Smooth muscle cell (in vitro differentiated cells): ENCODE measurements around the gene LACRT. TPM values are rescaled to one million over a fixed set of nuclear protein-coding genes. Genes with fewer than 3 reads are reported as not detected.

Experiments
- DNase-seq: peaks from one replicate; lab custom pipeline; 2025; ENCODE audit not compliant: unreplicated experiment; lab: John Stamatoyannopoulos, UW
- H2AFZ ChIP-seq: fragments of 200-600 bp; sonication (generic); 2 replicates; pipeline ENCODE4 v1.6.0; 2016; ENCODE audit warnings: antibody characterized with exemption, low read depth, mild to moderate bottlenecking
- H3F3A ChIP-seq: fragments of 200-600 bp; sonication (generic); 2 replicates; pipeline ENCODE4 v1.6.0; 2017; ENCODE audit warnings: antibody characterized with exemption, low read depth
- H3K27ac ChIP-seq: fragments of 200-600 bp; sonication (generic); 2 replicates; pipeline ENCODE4 v1.5.1; 2016; ENCODE audit warnings: low read depth, mild to moderate bottlenecking
- H3K27me3 ChIP-seq: fragments of 200-600 bp; sonication (generic); 2 replicates; pipeline ENCODE4 v1.6.1; 2016; ENCODE audit warnings: low read depth, mild to moderate bottlenecking
- H3K36me3 ChIP-seq: fragments of 200-600 bp; sonication (generic); 2 replicates; pipeline ENCODE4 v1.5.1; 2016; ENCODE audit warnings: low read depth
- H3K4me1 ChIP-seq: fragments of 200-600 bp; sonication (generic); 2 replicates; pipeline ENCODE4 v1.5.1; 2016; ENCODE audit warnings: low read depth
- H3K4me2 ChIP-seq: fragments of 200-600 bp; sonication (generic); 2 replicates; pipeline ENCODE4 v1.6.0; 2016; ENCODE audit warnings: mild to moderate bottlenecking
- H3K4me3 ChIP-seq: fragments of 200-600 bp; sonication (generic); 2 replicates; pipeline ENCODE4 v1.5.1; 2016; ENCODE audit warnings: mild to moderate bottlenecking
- H3K79me2 ChIP-seq: fragments of 200-600 bp; sonication (generic); 2 replicates; pipeline ENCODE4 v1.6.0; 2016; ENCODE audit warnings: low read depth, mild to moderate bottlenecking
- H3K9ac ChIP-seq: fragments of 200-600 bp; sonication (generic); 2 replicates; pipeline ENCODE4 v1.6.0; 2016; ENCODE audit warnings: low read depth
- H3K9me3 ChIP-seq: fragments of 200-600 bp; sonication (generic); replicated peaks from 2 replicates; pipeline ENCODE4 v1.5.1; 2016; ENCODE audit warnings: low read depth
- H4K20me1 ChIP-seq: fragments of 200-600 bp; sonication (generic); 2 replicates; pipeline ENCODE4 v1.6.0; 2016; ENCODE audit warnings: low read depth
- CTCF ChIP-seq: fragments of 200-600 bp; sonication (generic); IDR thresholded peaks from 2 replicates; pipeline ENCODE4 v1.5.1; 2017; ENCODE audit warnings: borderline replicate concordance, mild to moderate bottlenecking, antibody characterized with exemption; ENCODE audit not compliant: insufficient read depth, poor library complexity, severe bottlenecking
- WGBS: methylation state at CpG from one replicate; pipeline ENCODE4 v1.1.7; 2016; ENCODE audit warnings: low lambda C conversion rate; 5-methylcytosine and 5-hydroxymethylcytosine counted together
- polyA plus RNA-seq: library from polyadenylated mRNA; unstranded; fragments of >200 nt; fragmentation: Nextera tagmentation; extraction: Ambion mirVana; gene quantifications from 2 replicates; pipeline ENCODE4 v1.2.1, GENCODE V29; 2016
- total RNA-seq: library from RNA; depleted of rRNA; stranded (reverse); fragments of >200 nt; gene quantifications from 2 replicates; pipeline ENCODE4 v1.2.3, GENCODE V29; 2014

LACRT gene
- total RNA-seq, result not detected in 2 replicates
- polyA plus RNA-seq, result not detected in 2 replicates

GRCh38 chr12:54634795-54635194 lies at the start of gene LACRT:
Gene LACRT (minus strand): TSS chr12:54634895. CDS start chr12:54634841, 54 bp downstream.
- H3K36me3 ChIP-seq, result no peaks in the 10 kb centered on the region

GRCh38 chr12:54683398-54683797 lies 48.7 kb upstream of the LACRT start:
- Histone ChIP-seq H3K9ac (no peak overlapping the region), H3K36me3 (no peaks in the 10 kb centered on the region), H2AFZ (no peak overlapping the region), H3K4me3 (no peak overlapping the region), H3K4me2 (no peak overlapping the region), H3K4me1 (peaks cover 9% of the 10 kb centered on the region), H3K27me3 (peaks cover 15% of the 10 kb centered on the region), H3K79me2 (no peaks in the 10 kb centered on the region), H3K9me3 (no peaks in the 10 kb centered on the region), H3K27ac (no peak overlapping the region), H4K20me1 (no peaks in the 10 kb centered on the region), H3F3A (no peaks in the 10 kb centered on the region)
- TF ChIP-seq CTCF, result no peak
- DNase-seq, result no peak
- 42% methylated on average over 2 of the region's 2 CpGs for WGBS

More at GRCh38 chr12:54634795-54635194, at the start of gene LACRT:
- Histone ChIP-seq H3K27ac (no peak within 1 kb of the TSS), H3K27me3 (peaks cover 16% of the 10 kb centered on the region), H3K4me3 (no peak within 1 kb of the TSS), H3K9me3 (no peaks in the 10 kb centered on the region), H3K4me2 (no peak within 1 kb of the TSS), H3K79me2 (no peaks in the 10 kb centered on the region), H2AFZ (no peak within 1 kb of the TSS), H4K20me1 (no peaks in the 10 kb centered on the region), H3K9ac (no peak within 1 kb of the TSS), H3K4me1 (no peaks in the 10 kb centered on the region), H3F3A (no peaks in the 10 kb centered on the region)
- no peak for TF ChIP-seq CTCF
- DNase-seq, result no peak
- WGBS, result 80% methylated on average over 2 of the region's 2 CpGs

- Histone ChIP-seq H3K27ac (no peak overlapping the region), H3K4me1 (peaks cover 9% of the 10 kb centered on the region), H3K36me3 (no peaks in the 10 kb centered on the region), H3K4me3 (no peak overlapping the region), H3F3A (no peaks in the 10 kb centered on the region), H3K79me2 (no peaks in the 10 kb centered on the region), H3K27me3 (peaks cover 20% of the 10 kb centered on the region), H3K9ac (no peak overlapping the region), H4K20me1 (no peaks in the 10 kb centered on the region), H3K9me3 (no peaks in the 10 kb centered on the region), H2AFZ (no peak overlapping the region), H3K4me2 (no peak overlapping the region)
- 86% methylated on average over 1 of the region's 1 CpG for WGBS
- no peak for TF ChIP-seq CTCF
- no peak for DNase-seq
Observed at GRCh38 chr12:54682674-54683073, 48.0 kb upstream of the LACRT start.

- Histone ChIP-seq H3K79me2 (no peaks in the 10 kb centered on the region), H3K9me3 (no peaks in the 10 kb centered on the region), H3K4me1 (peaks cover 9% of the 10 kb centered on the region), H4K20me1 (no peaks in the 10 kb centered on the region), H3K4me2 (no peak overlapping the region), H3K4me3 (no peak overlapping the region), H2AFZ (no peak overlapping the region), H3K36me3 (no peaks in the 10 kb centered on the region), H3K27ac (no peak overlapping the region), H3K9ac (no peak overlapping the region), H3K27me3 (peaks cover 20% of the 10 kb centered on the region), H3F3A (no peaks in the 10 kb centered on the region)
- TF ChIP-seq CTCF, result peak; percentile 33
- DNase-seq, result no peak
- 67% methylated on average over 3 of the region's 3 CpGs for WGBS
Observed at GRCh38 chr12:54680374-54680773, 45.7 kb upstream of the LACRT start.
